ENCODE data around the gene RTEL1. TPM values are rescaled to one million over a fixed set of nuclear protein-coding genes. Genes with fewer than 3 reads are reported as not detected.

Gene RTEL1
- polyA plus RNA-seq, 3 donors: 12.8 to 15.9 (median 13.8) TPM

DNA sequence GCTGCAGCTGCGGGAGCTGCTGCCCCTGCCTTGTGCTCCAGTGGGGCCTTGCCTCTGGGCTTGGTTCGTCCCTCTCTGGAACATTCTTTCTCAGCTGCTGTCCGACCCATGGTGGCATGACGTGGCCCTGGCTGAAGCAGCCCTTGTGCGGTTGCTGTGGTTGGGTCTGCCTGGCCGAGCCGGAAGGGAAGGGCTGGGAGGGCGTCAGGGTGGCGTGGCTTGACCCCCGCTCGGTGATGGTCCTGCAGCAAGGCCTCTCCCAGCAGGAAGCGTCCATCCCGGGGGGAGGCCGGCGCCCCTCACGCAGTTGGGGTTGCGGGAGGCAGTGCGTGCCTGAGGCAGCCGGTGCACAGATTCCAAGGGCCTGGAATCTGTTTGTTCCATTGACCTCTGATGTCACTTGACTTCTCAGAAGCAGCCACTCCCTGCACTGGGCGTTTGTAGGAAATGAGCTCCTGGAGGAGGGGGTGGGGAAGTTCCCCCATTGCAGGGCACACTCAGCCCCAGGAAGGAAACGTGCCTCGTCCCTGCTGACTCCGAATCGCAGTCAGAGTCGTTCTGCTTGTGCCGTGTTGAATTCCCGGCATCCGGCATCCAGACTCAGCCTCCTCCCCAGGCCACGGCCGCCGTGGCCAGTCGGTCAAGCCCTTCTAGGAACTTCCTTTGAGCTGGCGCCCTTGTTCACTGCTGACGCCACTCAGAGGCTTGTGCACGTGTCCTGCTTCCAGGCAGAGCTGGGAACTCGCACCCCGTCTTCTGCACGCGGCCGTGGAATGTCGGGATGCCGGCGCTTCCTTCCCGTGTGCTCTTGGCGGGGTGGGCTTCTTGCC, 28.6 kb downstream of the RTEL1 start:
- DNase-seq (ENCODE audit: low read depth in 3 of 3, low spot score in 2 of 3): no peak

DNA sequence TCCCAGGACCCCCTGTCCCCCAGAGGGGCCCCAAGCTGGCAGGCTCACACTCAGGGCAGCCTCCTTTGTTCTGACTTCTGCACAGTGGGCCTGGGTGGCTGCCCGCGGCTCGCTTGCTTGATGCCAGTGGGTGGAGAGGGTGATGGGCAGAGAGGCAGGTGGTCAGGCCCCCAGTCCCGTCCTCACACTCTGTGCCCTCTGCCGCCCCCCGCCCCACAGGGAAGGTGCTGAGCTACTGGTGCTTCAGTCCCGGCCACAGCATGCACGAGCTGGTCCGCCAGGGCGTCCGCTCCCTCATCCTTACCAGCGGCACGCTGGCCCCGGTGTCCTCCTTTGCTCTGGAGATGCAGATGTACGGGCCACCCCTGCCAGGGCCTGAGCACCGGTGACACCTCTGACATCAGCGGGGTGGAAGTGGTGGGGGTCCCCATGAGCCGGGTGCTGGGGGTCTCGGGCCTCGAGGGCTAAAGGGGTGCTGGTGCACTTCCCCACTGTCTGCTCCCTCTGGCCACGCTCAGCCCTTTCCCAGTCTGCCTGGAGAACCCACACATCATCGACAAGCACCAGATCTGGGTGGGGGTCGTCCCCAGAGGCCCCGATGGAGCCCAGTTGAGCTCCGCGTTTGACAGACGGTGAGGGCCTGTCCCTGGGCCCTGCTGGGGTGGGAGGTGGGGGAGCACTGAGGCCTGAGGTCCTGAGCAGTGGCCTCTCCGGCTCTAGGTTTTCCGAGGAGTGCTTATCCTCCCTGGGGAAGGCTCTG, 29.5 kb downstream of the RTEL1 start:
- DNase-seq (ENCODE audit: low read depth in 3 of 3, low spot score in 2 of 3): no peak

DNA sequence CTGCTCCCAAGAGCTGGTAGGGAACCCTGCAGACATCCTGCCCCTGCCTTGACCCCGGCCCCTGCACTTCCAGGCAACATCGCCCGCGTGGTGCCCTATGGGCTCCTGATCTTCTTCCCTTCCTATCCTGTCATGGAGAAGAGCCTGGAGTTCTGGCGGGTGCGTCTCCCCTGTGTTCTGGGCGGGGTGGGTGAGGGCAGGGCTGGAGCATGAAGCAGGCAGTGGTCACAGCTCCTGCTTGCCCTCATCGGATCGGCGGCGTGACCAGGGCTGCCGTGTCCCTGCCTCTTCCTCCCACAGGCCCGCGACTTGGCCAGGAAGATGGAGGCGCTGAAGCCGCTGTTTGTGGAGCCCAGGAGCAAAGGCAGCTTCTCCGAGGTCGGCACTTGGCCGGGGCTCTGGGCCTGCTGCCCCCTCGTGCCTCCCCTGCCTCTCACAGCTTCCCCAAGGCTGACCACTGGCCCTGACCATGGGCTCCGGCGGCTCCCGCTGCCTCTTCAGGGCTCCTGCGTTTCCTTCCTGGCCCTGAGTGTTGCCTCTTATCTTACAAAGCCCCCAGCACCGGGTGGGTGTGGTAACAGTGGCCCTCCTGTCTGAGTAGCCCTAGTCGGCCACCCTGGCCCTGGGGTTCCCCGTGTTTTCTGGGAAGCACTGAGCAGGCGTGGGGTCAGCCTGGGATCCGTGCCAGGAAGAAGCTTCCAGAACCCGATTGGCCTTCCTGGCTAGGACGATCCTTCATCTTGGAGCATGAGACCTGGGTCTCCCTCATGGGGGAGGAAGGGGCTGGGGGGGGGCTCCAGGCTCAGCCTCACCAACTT, 30.3 kb downstream of the RTEL1 start:
- no peak for DNase-seq (ENCODE audit: low read depth in 3 of 3, low spot score in 2 of 3)

DNA sequence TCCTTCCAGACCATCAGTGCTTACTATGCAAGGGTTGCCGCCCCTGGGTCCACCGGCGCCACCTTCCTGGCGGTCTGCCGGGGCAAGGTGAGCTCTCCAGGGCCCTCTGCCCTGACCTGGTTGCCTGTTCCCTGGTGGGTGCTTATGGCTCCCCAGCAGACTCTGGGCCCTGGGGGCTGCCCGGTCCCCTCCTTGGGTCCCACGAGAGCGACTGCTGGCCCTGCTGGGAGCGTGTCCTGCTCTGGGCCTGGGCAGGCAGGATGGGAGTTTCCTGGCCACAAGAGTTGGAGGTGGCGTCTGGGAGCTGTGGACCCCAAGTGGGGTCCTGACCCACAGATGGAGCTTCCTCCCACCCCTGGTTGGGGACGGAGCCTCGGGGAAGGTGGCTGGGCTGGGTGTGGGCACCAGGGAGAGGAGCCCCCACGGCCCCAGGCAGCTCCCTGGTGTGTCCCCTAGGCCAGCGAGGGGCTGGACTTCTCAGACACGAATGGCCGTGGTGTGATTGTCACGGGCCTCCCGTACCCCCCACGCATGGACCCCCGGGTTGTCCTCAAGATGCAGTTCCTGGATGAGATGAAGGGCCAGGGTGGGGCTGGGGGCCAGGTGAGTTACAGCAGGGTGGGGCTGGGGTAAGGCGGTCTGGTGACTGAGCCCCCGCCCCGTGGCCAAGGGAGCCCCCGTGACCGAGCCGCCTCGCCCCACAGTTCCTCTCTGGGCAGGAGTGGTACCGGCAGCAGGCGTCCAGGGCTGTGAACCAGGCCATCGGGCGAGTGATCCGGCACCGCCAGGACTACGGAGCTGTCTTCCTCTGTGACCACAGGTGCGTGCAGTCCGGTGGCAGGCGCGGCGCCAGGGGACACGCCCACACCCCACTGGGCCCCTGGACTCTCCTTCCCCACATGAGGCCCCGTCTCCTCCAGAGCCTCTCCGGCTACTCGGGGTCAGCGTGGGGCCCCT, 31.2 kb downstream of the RTEL1 start:
- no peak for DNase-seq (ENCODE audit: low read depth in 3 of 3, low spot score in 2 of 3)

DNA sequence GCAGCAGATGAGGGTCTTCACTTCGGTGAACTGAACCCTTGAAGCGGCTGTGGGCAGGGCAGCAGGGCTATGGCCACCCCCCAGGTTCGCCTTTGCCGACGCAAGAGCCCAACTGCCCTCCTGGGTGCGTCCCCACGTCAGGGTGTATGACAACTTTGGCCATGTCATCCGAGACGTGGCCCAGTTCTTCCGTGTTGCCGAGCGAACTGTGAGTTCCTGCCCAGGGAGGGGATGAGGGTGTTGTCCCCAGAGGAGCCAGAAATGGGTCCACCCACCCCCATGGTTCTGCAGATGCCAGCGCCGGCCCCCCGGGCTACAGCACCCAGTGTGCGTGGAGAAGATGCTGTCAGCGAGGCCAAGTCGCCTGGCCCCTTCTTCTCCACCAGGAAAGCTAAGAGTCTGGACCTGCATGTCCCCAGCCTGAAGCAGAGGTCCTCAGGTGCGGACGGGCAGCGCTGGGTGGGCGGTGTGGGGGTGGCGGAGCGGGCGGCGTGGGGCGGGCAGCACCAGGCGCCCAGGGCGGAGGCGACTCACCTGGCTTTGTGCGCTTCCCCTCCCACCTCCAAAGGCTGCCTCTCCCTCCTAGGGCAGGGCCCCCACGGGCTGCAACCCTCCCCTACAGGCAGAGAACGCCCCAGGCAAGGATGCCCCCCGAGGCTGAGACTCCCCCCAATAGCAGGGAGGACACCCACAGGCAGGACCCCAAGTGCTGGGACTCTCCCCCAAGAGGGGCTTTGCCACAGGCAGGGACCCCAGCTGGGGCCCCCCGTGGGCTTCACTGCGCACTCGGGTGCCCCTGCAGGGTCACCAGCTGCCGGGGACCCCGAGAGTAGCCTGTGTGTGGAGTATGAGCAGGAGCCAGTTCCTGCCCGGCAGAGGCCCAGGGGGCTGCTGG, 32.1 kb downstream of the RTEL1 start:
- no peak for DNase-seq (ENCODE audit: low read depth in 3 of 3, low spot score in 2 of 3)

DNA sequence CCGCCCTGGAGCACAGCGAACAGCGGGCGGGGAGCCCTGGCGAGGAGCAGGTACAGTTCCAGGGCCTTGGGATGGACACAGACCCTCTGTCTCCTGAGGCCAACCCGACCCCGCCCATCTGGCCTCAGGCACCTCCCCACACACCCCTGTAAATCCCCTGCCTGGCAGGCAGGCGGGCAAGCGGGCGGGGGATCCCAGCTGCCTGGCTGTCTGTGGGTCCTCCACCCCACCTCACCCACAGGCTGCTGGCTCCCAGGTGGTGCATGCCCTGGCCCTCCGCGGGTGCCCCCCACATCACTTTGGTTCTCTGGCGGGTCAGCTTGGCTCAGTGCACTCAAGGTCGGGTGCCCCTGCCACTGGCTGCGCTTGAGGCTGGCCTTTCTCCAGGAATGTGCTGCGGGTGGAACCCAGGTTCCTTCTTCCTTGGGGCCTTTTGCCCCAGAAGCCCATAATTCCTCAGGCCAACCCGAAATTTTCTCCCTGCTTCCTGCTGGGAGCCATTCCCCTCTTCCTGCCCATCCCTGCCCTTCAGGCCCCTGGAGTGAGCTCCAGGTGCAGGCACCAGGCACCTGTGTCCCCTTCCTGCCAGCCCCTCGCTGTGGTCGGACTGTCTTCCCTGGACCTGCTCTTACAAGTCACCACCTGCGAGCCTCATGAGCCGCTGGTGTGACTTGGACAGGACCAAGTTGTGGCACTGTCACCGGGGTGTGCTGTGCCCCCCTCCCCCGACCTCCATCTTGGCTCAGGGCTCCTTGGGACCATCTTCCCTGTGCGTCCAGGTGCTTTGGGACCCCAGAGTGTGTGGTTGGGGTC, 33.0 kb downstream of the RTEL1 start:
- no peak for DNase-seq (ENCODE audit: low read depth in 3 of 3, low spot score in 2 of 3)

DNA sequence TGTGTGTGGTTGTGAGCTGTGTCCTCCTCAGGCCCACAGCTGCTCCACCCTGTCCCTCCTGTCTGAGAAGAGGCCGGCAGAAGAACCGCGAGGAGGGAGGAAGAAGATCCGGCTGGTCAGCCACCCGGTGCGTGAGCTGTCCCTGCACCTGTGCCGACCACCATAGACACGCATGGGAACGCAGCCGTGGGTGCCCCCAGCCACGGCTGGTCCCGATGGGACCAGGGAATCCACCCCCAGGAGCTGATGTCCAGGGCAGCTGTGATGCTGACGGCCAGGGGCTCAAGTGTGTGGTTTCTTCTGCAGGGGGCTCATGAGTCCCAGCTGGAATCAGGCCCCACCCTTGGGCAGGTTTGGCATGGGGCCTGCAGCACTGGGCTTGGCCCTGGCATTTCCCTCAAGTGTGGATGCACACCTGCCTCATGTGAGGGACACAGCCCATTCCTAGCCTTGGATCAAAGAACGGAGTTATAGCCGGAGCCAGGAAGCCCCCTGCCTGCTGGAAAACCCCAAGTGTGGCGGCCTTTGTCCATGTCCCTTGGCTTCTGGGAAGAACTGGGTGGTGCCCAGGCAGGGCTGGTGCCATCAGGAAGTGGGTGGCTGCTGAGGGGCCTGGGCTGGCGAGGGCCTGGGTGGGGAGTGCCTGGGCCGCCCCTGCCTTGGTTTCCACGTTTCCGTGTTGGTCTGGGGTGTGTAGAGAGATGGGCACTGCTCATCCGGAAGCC, 33.8 kb downstream of the RTEL1 start:
- no peak for DNase-seq (ENCODE audit: low read depth in 3 of 3, low spot score in 2 of 3)

DNA sequence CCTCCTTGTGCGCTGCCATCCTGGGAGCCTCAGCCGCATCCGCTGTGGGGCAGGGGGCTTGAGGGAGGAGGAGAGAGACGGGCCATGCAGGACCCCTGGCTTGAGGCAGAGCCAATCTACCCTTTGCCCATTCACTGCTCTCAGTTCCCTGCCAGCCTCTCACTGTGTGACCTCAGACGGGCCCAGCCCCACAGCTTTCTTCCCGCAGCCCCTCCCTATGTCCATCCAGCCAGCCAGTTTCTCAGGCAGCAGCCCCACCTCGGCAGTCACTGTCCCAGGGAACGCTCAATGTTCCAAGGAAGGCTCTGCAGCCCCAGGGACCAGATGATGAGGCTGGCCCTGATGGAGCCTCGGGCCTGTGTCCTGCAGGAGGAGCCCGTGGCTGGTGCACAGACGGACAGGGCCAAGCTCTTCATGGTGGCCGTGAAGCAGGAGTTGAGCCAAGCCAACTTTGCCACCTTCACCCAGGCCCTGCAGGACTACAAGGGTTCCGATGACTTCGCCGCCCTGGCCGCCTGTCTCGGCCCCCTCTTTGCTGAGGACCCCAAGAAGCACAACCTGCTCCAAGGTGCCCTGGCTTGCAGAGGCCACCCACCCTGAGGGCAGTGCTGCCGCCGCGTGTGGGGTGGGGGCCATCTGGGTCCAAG, 34.4 kb downstream of the RTEL1 start:
- DNase-seq (ENCODE audit: low read depth in 3 of 3, low spot score in 2 of 3): no peak

DNA sequence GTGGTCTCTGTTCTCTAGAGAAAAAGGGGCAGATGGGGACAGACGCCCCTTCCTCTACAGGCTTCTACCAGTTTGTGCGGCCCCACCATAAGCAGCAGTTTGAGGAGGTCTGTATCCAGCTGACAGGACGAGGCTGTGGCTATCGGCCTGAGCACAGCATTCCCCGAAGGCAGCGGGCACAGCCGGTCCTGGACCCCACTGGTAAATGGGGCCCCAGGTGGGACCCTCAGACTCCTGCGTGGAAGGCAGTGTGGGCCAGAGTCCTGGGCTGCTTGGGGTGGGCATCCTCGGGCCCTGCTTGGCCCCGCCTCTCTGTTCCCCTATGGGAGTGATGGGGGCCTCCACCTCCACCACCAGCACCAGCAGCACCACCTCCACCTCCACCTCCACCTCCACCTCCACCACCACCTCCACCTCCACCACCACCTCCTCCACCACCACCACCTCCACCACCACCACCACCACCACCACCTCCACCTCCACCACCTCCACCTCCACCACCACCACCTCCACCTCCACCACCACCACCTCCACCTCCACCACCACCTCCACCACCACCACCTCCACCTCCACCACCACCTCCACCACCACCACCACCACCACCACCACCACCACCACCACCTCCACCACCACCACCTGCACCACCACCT, 35.1 kb downstream of the RTEL1 start:
- no peak for DNase-seq (ENCODE audit: low read depth in 3 of 3, low spot score in 2 of 3)

DNA sequence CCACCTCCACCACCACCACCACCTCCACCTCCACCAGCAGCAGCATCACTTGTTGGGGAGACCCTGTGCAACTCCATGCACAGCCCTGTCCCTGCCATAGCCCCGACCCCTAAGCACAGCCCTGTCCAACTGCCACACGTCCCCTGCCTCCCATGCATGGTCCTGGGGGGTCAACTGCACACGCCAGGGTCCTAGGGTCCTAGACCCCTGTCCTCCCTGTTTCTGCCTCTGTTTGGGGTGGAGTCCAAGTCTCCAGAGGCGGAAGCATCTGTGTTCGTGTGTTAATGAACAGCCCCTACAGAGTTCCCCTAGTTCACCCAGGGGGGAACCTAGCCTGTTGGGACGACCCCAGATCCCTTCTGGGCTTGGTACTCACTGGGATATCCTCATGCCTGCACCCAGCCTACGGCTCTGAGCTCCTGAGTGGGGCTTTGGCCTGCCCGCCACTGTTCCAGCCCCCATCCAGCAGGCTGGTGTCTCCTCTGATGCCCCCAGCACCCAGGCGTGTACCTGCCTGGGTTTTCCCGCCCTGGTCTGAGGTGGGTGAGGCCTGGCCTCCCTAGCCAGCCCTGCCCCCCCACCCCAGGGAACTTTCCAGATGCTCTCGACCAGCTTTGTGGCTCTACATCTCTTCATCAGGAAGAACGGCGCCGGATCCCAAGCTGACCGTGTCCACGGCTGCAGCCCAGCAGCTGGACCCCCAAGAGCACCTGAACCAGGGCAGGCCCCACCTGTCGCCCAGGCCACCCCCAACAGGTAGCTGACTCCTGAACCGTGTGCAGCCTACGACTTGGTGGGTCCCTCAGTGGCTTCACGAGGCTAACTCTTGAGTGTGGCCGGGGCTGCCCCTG, 35.8 kb downstream of the RTEL1 start:
- DNase-seq (ENCODE audit: low read depth in 3 of 3, low spot score in 2 of 3): no peak

DNA sequence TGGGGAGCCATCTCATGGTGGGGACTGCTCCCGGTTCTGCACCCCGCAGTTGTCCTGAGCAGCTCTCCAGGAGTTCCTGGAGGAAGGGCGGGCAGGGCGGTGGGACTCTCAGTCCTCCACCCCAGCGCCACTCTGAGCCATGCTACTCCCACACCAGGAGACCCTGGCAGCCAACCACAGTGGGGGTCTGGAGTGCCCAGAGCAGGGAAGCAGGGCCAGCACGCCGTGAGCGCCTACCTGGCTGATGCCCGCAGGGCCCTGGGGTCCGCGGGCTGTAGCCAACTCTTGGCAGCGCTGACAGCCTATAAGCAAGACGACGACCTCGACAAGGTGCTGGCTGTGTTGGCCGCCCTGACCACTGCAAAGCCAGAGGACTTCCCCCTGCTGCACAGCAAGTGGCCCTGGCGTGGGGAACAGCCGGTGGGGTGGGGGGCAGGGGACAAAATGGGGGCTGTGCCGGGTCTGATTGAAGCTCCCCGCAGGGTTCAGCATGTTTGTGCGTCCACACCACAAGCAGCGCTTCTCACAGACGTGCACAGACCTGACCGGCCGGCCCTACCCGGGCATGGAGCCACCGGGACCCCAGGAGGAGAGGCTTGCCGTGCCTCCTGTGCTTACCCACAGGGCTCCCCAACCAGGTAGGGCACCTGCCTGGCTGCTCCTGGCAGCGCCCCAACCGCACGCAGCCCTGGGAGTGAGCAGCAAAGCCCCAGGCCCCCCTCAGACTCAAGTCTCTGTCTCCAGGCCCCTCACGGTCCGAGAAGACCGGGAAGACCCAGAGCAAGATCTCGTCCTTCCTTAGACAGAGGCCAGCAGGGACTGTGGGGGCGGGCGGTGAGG, 36.7 kb downstream of the RTEL1 start:
- no peak for DNase-seq (ENCODE audit: low read depth in 3 of 3, low spot score in 2 of 3)

DNA sequence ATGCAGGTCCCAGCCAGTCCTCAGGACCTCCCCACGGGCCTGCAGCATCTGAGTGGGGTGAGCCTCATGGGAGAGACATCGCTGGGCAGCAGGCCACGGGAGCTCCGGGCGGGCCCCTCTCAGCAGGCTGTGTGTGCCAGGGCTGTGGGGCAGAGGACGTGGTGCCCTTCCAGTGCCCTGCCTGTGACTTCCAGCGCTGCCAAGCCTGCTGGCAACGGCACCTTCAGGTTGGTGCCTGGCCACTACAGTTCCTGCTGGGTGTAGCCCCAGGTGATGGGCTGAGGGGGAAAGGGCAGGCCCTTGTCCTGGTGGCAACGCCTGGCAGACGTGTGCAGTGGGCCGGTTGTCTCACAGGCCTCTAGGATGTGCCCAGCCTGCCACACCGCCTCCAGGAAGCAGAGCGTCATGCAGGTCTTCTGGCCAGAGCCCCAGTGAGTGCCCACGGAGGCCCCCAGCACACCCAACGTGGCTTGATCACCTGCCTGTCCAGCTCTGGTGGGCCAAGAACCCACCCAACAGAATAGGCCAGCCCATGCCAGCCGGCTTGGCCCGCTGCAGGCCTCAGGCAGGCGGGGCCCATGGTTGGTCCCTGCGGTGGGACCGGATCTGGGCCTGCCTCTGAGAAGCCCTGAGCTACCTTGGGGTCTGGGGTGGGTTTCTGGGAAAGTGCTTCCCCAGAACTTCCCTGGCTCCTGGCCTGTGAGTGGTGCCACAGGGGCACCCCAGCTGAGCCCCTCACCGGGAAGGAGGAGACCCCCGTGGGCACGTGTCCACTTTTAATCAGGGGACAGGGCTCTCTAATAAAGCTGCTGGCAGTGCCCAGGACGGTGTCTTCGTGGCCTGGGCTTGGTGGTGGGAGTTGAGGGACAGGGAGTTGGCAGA, 37.6 kb downstream of the RTEL1 start:
- no peak for DNase-seq (ENCODE audit: low read depth in 3 of 3, low spot score in 2 of 3)

DNA sequence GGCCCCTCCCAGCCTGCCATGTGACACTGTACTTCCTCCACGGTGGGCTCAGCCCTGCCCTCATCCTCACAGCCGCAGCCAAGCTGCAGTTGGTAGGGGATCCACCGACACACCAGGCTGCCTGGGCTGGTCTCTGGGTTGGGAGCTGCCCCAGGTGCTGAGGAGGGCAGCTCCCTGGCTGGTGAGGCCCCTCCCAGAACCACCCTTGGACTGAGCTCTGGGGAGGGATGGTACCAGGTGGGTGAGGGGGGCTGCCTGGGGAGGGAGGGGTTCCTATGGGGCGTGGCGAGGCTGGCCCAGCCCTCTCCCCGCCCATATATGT, 38.2 kb downstream of the RTEL1 start:
- peak in 1 of 3 donors; percentile 38 for DNase-seq (ENCODE audit: low read depth in 3 of 3, low spot score in 2 of 3)

Data from right renal cortex interstitium (tissue), 3 donors.